ENCODE data around the gene ZNF423. TPM values are rescaled to one million over a fixed set of nuclear protein-coding genes. Genes with fewer than 3 reads are reported as not detected.

ZNF423 gene
- total and polyA plus RNA-seq, 2 of the 13 experiments (the other 11 are each of a cell fraction or from before 2014, with no cell fraction given), result 0.07 to 0.31 TPM

DNA sequence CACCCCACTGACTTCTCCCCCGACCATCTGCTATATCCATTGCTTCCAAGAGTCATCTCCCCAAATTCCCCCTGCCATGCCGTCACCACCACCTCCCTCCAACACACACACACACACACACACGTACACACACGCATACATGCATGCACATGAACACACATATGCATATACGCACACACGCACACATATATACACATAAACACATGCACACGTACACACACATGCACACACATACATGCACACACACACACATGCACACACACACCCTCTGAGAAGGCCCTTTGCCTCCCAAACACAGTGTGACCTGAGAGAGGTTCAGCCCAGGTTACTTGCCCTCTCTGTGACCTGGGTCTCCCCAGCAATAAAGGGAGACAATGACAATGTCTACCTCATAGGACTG is 95.1 kb downstream of the ZNF423 start:
- DNase-seq (ENCODE audit: low spot score) (no peak), ATAC-seq (no peak), FAIRE-seq (no peak)
- H3K4me3 ChIP-seq (replicated peaks in 1 of 3; ENCODE audit: insufficient read depth in 1 of 3, low read depth in 2 of 3, low read length in 3 of 3), result no peak overlapping the region
- no TSS peak for BruUV-seq (replicated peaks)
- CTCF ChIA-PET (ENCODE audit: low intra/inter-chr PET ratio, low total read pairs), result no interaction called here
- no peaks in the 10 kb centered on the region for H3K36me3 ChIP-seq (replicated peaks in 1 of 2; ENCODE audit: control insufficient read depth in 1 of 2, insufficient read depth in 2 of 2, low read length in 2 of 2)
- no peak overlapping the region for H3K4me2 ChIP-seq (ENCODE audit: low read depth, low read length)
- WGBS (ENCODE audit: low lambda C conversion rate), result 36% methylated on average over 7 of the region's 7 CpGs
- H2AFZ ChIP-seq (ENCODE audit: low read length), result no peak overlapping the region
- H3K4me1 ChIP-seq (ENCODE audit: insufficient read depth, low read length), result no peaks in the 10 kb centered on the region
- no peaks in the 10 kb centered on the region for H3K79me2 ChIP-seq (ENCODE audit: insufficient read depth, low read length)
- no peak overlapping the region for H3K9ac ChIP-seq (ENCODE audit: insufficient read depth, low read depth, low read length)
- H3K27ac ChIP-seq (ENCODE audit: extremely low read length, insufficient read depth, low read length), result no peak overlapping the region
- intact Hi-C loops (cut with micrococcal nuclease; ENCODE audit: unreplicated experiment) (no loop called here), in situ Hi-C loops (cut with HindIII; ENCODE audit: extremely low pct_ligation_motif_present, low pct_unique_long_range_greater_than_20kb) (no loop called here)
- POLR2A ChIA-PET, result no interaction called here
- no peaks in the 10 kb centered on the region for H3K9me3 ChIP-seq (ENCODE audit: low read length)
- no peaks in the 10 kb centered on the region for H4K20me1 ChIP-seq (ENCODE audit: insufficient read depth, low read length)
- peaks cover 4 to 16% of the 10 kb centered on the region in 2 experiments; a peak in 4 of 5 replicates for H3K27me3 ChIP-seq (ENCODE audit: control insufficient read depth in 1 of 2, insufficient read depth in 2 of 2, low read length in 2 of 2)
- TF ChIP-seq TMF1 (CRISPR knock-in tag; IDR thresholded peaks at IDR 0.05; ENCODE audit: low read depth) (no peak), NFRKB (IDR thresholded peaks at IDR 0.05) (0 out of 2 replicates have a peak, but pooled peaks have one; percentile 13), ZNF605 (CRISPR knock-in tag; IDR thresholded peaks at IDR 0.05) (no peak), ZNF749 (CRISPR knock-in tag; IDR thresholded peaks at IDR 0.05; ENCODE audit: borderline replicate concordance) (no peak)
- TF ChIP-seq, protein P1, sequence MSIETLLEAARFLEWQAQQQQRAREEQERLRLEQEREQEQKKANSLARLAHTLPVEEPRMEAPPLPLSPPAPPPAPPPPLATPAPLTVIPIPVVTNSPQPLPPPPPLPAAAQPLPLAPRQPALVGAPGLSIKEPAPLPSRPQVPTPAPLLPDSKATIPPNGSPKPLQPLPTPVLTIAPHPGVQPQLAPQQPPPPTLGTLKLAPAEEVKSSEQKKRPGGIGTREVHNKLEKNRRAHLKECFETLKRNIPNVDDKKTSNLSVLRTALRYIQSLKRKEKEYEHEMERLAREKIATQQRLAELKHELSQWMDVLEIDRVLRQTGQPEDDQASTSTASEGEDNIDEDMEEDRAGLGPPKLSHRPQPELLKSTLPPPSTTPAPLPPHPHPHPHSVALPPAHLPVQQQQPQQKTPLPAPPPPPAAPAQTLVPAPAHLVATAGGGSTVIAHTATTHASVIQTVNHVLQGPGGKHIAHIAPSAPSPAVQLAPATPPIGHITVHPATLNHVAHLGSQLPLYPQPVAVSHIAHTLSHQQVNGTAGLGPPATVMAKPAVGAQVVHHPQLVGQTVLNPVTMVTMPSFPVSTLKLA (IDR thresholded peaks at IDR 0.05), result peak; percentile 74

DNA sequence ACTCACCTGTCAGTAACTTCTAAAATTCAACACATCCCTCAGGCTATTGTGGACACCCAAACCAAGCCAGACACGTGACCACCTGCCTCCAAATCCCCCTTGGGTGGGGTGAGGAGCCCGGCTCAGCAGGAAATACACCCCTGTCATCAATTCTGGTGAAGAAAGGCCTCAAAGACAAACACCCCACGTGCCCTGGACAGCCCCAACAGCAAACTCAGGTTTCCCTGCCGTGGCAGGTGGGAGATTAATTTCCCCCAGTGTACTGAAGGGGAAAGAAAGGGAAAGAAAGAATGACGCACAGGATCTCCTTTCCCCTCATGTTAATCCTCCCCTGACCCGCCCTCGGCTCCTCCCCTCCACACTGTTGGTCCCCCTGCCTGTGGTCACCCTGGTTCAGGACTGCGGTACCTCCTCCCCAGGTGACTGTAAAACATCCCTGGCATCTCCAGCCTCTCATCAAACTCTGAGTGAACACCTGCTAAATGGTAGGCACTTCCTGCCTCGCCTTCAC is 98.3 kb downstream of the ZNF423 start:
- Histone ChIP-seq H3K4me2 (ENCODE audit: low read depth, low read length) (no peak overlapping the region), H3K4me3 (replicated peaks in 1 of 3; ENCODE audit: insufficient read depth in 1 of 3, low read depth in 2 of 3, low read length in 3 of 3) (no peak overlapping the region), H4K20me1 (ENCODE audit: insufficient read depth, low read length) (no peaks in the 10 kb centered on the region), H3K79me2 (ENCODE audit: insufficient read depth, low read length) (no peaks in the 10 kb centered on the region), H2AFZ (ENCODE audit: low read length) (no peak overlapping the region), H3K4me1 (ENCODE audit: insufficient read depth, low read length) (no peaks in the 10 kb centered on the region), H3K9me3 (ENCODE audit: low read length) (no peaks in the 10 kb centered on the region), H3K9ac (ENCODE audit: insufficient read depth, low read depth, low read length) (no peak overlapping the region), H3K27me3 (ENCODE audit: control insufficient read depth in 1 of 2, insufficient read depth in 2 of 2, low read length in 2 of 2) (peaks cover 4 to 30% of the 10 kb centered on the region in 2 experiments; a peak in 4 of 5 replicates), H3K36me3 (replicated peaks in 1 of 2; ENCODE audit: control insufficient read depth in 1 of 2, insufficient read depth in 2 of 2, low read length in 2 of 2) (no peaks in the 10 kb centered on the region), H3K27ac (ENCODE audit: extremely low read length, insufficient read depth, low read length) (no peak overlapping the region)
- in situ Hi-C loops (cut with HindIII; ENCODE audit: extremely low pct_ligation_motif_present, low pct_unique_long_range_greater_than_20kb) (no loop called here), intact Hi-C loops (cut with micrococcal nuclease; ENCODE audit: unreplicated experiment) (no loop called here)
- DNase-seq (ENCODE audit: low spot score) (no peak), FAIRE-seq (no peak), ATAC-seq (no peak)
- BruUV-seq (replicated peaks), result no TSS peak
- WGBS (ENCODE audit: low lambda C conversion rate), result 0% methylated on average over 9 of the region's 9 CpGs
- no peak for TF ChIP-seq ARNT (IDR thresholded peaks at IDR 0.05)
- 0 out of 4 replicates have a peak, but pooled peaks of 1 of the 2 experiments have one; percentile 10 for TF ChIP-seq MAFK (conservative IDR thresholded peaks at IDR 0.05 in 1 of 2, IDR thresholded peaks at IDR 0.05 in 1 of 2; ENCODE audit: low read length in 2 of 2)
- POLR2A ChIA-PET, result no interaction called here
- CTCF ChIA-PET (ENCODE audit: low intra/inter-chr PET ratio, low total read pairs), result no interaction called here

Data from HepG2 (cell line).